ENCODE measurements around the gene MYO3A.

The MYO3A gene

DNA sequence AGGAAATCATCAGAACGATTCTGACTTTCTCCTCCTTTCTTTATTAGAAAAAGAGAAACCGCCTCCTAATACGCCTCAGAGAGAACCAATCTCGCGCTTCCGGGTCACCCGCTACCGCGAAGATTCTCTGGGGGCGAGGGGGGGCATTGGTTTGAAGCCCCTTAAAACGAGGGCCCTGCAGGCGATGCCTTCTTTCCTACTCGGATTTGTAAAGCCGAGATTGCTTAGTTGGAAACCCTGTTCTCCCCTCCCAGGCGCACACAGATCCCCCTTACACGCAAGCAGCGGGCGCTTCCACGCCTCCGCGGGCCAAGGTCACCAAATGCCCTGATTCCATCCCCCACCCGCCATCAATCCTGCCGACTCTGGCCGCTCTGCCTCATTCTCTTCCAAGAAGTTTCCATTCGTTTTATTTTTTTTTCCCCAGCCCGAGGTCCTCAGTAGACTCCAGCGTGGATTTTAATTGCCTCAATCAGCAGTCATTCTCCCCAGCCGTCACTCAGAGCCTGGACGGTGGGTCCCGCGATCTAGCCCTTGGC lies 281.4 kb downstream of the MYO3A start:
- no peak for DNase-seq

DNA sequence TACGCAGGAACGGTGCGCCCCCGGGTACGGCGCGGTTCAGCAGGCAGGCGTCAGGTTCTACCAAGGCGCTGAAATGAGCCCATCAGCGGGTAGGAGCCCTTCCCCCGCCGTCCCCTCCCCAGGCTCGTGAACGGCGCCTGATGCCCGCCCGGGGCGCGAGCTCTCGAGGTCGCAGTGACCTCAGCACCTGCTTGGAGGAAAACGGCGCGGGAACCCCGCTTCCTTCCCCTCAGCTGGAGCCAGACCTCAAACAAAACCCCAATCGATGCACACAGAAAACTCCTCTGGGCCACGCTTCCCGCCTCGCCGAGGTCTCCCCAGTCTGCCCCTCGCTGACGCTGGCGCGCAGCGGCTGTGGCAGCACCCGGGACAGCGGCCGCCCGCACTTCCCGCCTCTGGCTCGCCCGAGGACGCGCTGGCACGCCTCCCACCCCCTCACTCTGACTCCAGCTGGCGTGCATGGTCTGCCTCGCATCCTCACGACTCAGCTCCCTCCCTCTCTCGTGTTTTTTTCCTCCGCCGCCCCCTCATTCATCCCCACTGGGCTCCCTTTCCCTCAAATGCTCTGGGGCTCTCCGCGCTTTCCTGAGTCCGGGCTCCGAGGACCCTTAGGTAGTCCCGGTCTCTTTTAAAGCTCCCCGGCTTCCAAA lies 282.0 kb downstream of the MYO3A start:
- DNase-seq, result no peak

DNA sequence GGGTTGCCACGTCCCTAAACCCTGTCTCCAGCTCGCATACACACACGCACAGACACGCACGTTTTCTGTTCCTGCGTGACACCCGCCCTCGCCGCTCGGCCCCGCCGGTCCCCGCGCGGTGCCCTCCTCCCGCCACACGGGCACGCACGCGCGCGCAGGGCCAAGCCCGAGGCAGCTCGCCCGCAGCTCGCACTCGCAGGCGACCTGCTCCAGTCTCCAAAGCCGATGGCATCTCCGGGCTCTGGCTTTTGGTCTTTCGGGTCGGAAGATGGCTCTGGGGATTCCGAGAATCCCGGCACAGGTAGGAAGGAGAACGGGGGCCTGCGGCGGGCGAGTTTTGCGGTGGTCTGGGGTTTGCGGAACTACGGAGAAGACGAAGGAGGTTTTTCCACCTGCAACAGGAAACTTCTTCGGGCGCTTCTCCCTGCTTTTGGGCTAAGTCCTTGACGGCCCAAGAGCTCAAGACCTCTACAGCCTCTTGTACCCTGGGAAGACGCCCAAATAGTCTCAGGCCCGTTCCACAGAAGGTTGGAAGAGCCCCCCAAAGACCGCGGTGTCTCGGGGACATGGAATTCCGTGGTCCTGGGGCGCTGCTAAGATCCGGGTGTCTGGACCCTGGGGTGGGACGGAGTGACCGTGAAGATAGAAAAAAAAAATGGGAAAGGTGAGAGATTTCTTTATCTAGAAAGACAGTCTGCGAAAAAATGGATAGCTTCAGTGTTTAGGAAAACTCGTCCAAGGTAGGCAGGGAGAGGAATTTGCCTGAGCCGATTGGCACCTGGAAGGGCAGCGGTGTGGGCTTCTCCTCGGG lies 282.8 kb downstream of the MYO3A start, which contains the start of gene GAD2:
Gene GAD2 (plus strand): TSS at position 190 of the 811 bp plus-strand sequence. CDS start 36 bp downstream, at position 226.
- no peak for DNase-seq

DNA sequence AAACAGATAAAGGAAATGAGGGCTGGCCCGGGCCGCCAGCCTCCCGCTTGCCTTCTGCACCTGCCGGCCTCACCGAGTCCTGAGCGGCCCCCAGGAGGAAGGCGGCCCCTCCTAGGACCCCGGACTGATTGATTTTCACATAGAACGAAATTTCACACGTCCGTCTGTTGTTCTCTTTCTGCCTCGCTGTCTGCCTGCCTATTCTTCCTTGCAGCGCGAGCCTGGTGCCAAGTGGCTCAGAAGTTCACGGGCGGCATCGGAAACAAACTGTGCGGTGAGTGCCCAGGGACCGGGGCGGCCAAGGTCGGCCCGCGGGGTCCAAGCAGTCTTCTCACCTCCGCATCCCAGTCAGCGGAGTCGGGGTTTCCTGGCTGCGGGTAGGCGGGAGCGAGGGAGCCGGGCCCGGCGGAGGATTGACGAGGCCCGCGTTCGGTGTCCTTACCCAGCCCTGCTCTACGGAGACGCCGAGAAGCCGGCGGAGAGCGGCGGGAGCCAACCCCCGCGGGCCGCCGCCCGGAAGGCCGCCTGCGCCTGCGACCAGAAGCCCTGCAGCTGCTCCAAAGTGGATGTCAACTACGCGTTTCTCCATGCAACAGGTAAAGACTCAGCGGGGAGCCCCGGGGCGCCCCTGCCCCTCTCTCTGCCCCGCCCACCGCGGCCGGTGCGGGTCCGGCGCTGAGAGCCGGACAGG lies 283.5 kb downstream of the MYO3A start:
- no peak for DNase-seq

DNA sequence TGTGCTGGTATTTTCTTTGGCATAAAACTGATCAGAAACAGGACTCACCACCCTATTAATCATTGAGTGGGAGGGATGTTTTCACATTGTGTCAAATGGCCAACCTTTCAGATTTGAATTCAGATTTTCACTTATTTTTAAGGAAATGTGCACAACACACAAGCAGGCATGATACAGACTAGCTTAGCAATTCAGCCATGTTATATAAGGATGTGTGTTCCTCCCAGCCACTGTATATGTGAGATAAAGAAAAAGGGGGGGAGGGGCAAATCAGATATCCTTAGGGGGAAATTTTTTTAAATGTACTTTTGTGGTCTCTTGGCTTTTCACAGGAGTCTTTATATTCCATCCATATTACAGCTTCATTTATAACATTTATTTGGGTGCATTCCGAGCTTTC lies 285.6 kb downstream of the MYO3A start:
- DNase-seq, result no peak

DNA sequence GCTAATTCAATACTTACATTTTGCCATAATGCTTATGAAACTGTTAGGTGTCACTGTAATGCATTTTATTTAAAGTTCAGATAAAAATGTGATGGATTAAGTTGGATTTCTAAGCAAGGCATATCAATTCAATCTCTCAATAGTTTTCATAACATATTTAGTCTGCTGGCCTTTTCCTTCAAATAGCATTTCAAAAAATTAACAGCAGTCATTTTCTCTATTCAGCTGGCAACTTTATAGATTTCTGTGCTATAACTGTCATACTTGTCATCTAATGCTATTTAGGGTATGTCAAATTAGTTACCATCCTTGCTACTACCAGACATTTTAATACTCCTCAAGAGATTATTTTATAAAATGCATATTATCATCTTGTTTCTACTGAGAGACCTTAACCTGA lies 286.9 kb downstream of the MYO3A start:
- no peak for DNase-seq

DNA sequence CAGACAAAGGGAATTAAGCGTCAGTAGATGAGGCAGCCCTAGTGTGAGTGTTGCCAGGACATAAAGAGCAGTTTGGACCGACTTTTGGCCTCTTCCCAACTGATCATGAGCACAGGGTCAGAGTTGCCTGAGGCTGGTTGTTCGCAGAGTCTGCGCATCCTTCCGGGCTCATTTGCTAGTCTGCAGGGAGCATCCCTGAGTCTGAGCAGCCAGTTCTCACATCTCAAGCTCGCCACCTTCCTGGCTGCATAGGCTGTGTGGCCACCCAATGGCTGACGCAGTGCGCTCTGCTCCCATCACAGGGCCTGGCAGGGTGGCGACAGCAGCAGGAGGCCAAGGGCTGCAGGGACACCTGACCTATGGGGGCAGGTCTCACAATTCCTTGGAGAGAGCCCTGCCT lies 287.5 kb downstream of the MYO3A start:
- DNase-seq, result no peak

DNA sequence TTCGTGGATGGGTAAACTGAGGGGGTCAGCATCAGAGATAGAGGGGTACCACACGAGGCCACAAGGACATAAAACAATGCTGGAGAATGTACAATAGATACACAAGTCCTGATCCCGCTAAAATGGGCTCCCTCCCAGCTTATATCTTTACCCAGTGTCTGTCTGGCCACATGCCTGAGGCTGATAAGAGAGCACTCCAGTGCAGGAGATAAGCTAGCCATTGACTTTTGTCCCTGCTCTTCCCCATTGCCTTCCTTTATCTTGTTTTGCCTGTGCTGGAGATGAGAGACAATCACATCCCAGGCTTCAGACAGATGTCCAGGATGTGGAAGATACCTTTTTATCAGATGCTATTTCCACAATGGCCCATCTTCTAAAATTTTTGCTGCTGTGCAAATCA lies 288.5 kb downstream of the MYO3A start:
- DNase-seq, result no peak

DNA sequence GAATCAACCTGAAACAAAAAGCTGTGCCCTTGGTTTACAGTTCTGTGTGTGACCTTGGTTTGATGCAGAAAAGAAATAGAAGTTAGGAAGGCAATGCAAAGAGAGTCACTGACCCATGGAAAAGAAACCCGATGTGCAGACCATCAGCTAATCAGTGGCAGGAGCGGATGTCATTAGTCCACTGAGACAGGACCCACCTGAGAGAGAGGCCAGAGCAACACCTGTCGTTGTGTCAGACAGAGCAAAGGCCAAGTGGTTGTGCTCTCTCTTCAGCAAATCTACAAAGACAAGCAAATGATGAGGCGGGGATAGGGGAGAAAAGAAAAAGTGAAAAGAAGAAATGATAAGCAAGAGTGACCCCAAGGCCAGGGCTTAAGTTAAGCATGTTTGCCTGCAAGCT lies 291.3 kb downstream of the MYO3A start:
- DNase-seq, result no peak

DNA sequence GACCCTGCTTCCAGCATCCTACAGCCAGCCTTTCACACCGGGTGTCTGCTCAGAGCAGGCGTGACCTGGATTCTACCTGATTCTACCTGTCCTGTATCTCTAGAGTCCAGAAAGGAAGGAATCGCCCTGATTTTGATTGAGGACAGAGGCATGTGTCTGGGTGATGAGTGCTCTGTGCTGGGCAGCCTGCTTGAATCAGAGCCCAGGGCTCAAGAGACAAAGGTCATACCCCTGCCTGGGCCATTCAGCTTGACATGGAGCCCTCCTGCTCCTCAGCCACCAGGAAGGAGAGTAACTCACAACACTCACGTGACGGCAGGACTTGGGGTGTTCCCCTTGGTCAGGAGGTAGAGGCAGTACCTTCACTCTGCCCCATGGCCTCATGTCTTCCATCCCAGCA lies 293.8 kb downstream of the MYO3A start:
- no peak for DNase-seq

DNA sequence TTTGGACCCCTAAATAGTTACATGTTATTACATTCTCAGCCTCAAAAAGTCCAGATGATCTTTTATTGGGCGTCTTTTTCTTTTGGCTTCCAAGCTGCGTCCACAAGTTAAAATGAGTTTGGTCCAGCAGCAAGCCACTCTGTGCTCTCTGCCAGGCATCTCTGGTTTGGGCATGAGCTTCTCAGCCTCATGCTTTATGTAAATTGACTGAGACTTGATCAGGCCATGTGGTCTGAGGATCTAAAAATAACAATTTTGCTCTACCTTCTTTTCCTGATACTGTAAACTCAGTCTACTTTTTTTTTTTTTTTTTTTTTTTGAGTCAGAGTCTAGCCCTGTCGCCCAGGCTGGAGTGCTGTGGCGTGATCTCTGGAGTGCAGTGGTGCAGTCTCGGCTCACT lies 298.1 kb downstream of the MYO3A start:
- DNase-seq, result no peak

DNA sequence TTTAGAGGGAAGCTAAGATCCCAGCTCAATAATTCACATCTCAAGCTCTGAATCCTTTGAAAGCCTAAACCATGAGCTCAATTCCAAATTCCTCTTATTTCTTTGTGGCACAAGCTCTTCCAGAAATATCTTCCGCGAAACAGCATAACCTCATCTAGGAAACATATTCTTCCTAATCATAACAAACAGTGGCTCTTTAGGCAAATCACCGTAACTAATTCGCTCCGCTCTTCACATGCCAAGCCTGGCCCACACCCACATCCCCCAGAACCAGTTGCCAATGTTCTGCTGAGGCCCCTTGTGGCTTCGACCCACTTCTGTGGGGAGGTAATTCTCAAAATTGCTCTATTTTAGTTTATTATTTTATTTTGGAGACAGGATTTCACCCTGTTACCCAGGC lies 301.7 kb downstream of the MYO3A start:
- DNase-seq, result no peak

DNA sequence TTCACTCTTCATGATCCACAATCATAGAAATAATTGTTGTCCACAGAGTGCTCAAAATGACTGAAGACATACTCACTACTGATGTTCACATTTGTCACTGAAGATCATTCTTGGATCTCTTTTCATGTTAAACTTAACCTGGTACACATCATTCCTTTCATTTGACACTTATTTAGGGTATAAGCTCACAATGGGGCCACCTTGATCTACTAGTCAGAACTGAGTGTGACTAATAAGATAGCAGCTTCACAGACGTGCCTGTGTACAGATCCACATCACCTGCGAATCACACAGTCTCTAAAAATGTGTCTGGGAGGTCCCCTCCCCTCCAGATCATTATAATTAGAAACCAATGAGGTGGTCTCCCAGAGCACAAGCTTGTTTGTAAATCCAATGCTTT lies 304.3 kb downstream of the MYO3A start:
- DNase-seq, result no peak

DNA sequence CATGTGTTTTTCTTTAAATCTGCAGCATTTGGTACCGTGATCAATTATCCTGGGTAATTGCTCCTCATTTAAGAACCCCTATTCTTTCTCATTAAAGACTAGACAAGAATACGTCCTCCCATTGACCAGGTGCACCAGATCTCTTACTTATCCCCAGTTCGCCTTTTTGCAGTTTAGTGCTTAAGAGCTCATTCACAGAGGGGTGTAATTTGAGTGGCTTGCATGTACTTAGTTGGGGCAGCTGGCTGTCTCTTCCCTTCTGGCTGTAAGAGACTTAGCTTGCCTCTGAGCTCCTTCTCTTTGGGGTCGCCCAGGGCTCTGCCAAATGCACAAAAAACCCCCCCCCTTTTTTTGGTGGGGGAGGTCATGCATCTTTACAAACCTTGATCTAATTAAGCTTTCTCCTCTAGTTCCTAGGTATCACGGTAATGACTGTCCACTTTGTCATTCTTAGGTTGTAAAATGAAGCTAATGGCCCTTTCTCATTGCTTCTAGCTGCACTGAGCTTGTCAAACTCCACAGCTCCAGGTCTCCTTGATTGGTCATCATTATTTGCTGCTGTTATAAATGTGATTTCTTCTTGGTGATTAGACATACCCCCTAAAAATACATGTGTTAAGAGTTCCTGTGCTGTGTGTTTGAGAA lies 308.8 kb downstream of the MYO3A start:
- no peak for DNase-seq

DNA sequence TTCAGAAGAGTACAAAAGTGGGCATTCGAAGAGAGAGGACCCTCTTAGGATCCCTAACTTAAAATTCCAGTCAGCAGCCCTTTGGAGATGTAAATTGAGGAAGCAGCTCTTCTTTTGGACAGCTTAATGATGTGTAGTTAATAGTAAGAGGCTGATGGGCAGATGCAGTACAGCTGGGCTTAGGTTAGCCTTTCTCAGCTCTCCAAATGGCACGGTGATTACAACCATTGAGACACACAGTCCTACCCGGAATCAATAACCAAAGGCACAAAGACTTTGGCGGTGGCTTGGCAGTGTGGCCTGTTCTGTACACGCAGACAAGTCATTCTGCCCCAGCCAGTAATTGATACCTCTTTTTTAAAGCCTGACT lies 309.3 kb downstream of the MYO3A start:
- DNase-seq, result no peak

DNA sequence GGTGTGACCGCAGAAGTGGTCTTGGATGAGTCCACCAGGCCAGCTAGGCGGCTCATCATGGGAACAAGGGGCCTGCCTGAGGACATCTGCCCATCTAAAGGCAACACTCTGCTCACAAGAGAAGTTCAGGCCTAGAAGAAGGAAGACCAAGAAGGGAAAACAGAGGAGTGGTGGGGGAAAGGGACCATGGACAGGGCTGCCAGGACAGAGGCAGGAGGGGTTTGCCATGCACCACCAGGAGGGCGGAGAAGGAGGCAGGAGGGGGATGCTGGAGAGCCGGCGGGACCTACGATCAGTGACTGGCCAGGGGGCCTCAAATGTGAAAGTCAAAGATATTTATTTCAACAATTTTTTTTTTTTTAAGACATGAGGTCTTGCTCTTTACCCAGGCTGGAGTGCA lies 315.7 kb downstream of the MYO3A start:
- DNase-seq, result no peak

DNA sequence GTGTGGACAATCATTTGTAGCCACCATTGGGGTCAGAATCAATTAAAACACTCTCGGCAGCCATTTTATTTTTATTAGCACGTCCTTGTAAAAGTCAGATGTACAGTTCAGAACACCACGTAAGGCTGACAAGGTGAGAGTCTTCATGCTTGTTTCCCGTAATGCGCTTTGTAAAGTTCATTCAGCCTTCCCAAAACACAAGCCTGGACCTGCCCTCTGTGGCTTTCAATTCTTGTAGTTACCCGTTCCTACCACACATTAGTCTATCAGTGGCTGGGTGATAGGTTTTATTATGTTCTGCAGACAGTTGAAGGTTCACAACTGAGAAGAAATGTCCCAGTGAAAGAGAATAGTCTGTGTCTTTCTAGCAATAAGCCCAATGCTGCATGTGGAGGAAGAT lies 317.9 kb downstream of the MYO3A start:
- DNase-seq, result no peak

DNA sequence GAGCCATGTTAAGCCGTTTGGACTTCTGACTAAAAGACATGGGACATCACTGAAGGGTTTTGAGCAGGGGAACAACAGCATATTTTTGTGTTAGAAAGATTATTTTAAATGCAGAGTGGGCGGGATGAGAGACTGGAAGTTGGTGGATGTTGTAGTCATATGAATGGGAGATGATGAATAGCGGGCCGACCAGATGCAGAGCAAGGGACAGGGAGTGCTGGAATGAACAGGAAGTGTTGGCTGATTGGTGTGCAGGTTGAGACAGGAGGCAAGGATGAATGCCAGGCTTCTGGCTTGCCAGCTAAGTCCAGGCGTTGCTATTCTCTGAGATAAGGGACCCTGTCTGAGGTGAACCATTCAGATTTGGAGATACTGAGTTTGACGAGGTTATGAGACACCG lies 320.6 kb downstream of the MYO3A start:
- no peak for DNase-seq

DNA sequence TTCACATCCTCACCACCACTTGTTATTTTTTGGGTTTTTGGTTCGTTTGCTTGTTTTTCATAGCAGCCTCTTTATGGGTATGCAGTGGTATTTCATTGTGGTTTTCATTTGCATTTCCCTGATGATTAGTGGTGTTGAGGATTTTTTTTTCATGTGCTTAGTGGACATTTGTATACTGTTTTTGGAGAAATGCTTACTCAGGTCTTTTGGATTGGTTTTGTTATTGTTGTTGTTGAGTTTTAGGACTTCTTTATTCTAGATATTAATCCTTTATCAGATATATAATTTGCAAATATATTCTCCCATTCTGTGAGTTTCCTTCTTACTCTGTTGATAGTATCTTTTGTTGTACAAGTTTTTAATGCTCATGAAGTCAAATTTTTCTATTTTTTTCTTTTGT lies 325.3 kb downstream of the MYO3A start:
- no peak for DNase-seq
